ENCODE results near the gene COQ10B. TPM values are rescaled to one million over a fixed set of nuclear protein-coding genes. Genes with fewer than 3 reads are reported as not detected.

The COQ10B gene
- total RNA-seq, result 10 to 100 TPM in 2 of 4 donors, 1 to 10 TPM in 2; 7.4 to 21.5 (median 13.7) TPM

DNA sequence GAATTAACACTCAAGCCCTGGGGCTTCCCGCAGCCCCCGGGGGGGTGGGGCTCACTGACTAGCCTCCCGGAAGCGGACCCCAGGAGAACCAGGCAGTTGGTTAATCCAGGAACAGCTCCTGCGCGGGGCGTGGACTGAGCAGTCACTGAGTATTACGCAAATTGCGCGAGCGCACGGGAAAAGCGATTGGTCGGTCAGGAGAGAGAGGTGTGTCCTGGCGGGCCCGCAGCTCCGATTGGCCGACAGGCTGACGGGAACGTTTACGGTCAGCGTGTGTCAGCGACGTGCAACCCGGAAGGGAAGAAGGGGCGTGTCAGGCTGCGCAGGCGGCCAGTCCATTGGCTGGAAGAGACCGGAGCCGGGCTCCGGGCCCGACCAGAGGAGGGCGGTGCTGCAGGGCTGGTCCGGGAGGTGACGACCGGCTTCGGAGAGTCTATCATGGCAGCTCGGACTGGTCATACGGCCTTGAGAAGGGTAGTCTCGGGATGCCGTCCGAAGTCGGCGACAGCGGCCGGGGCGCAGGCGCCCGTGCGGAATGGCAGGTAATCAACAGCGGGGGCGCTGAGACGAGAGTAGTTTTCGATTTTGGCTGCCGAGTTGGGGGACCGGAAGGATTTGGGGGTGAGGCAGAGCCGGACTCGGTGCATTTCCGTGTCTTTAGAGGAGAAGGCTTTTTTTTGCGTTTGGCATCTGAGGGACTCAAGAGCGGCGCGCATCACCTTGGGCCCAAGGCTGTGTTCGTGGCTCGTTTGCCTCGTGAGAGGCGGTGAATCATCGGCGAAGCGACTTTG is at the start of gene COQ10B:
Gene COQ10B (plus strand): TSS at position 430 of the 791 bp plus-strand sequence. CDS start 9 bp downstream, at position 439.
- Histone ChIP-seq H3K4me1 (peaks cover 11 to 19% of the 10 kb centered on the region in 2 donors), H3K36me3 (no peaks in the 10 kb centered on the region), H3K27me3 (no peaks in the 10 kb centered on the region), H3K4me3 (peak within 1 kb of the TSS; percentile 78 to 94 (median 84)), H3K27ac (peak within 1 kb of the TSS; percentile 93 to 100 (median 98)), H3K9me3 (no peaks in the 10 kb centered on the region)
- intact Hi-C loops (cut with DNase I; ENCODE audit: low total_unique reads) (loop anchor here (1.0 to 5.0 kb wide), 4 partner anchors 18 to 254 kb away; partner anchors contain the start of genes HSPE1, MARS2, MOB4 and SF3B1), in situ Hi-C loops (cut with MboI; ENCODE audit: low sequenced_read_pairs in 4 of 4) (loop anchor here in 1 of 4 donors (10.0 kb wide), 1 partner anchor 51 kb away; the partner anchor contains the start of gene HSPE1)
- TF ChIP-seq, protein P1, sequence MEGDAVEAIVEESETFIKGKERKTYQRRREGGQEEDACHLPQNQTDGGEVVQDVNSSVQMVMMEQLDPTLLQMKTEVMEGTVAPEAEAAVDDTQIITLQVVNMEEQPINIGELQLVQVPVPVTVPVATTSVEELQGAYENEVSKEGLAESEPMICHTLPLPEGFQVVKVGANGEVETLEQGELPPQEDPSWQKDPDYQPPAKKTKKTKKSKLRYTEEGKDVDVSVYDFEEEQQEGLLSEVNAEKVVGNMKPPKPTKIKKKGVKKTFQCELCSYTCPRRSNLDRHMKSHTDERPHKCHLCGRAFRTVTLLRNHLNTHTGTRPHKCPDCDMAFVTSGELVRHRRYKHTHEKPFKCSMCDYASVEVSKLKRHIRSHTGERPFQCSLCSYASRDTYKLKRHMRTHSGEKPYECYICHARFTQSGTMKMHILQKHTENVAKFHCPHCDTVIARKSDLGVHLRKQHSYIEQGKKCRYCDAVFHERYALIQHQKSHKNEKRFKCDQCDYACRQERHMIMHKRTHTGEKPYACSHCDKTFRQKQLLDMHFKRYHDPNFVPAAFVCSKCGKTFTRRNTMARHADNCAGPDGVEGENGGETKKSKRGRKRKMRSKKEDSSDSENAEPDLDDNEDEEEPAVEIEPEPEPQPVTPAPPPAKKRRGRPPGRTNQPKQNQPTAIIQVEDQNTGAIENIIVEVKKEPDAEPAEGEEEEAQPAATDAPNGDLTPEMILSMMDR (IDR thresholded peaks at IDR 0.05 in 4 of 5, conservative IDR thresholded peaks at IDR 0.05 in 1 of 5), result peak in 4 of 5 experiments; percentile 10 to 52 (median 30)
- TF ChIP-seq POLR2A (IDR thresholded peaks at IDR 0.05), result peak; percentile 89 to 91
- peak; percentile 100 for DNase-seq
- peak; percentile 91 to 95 for ATAC-seq

DNA sequence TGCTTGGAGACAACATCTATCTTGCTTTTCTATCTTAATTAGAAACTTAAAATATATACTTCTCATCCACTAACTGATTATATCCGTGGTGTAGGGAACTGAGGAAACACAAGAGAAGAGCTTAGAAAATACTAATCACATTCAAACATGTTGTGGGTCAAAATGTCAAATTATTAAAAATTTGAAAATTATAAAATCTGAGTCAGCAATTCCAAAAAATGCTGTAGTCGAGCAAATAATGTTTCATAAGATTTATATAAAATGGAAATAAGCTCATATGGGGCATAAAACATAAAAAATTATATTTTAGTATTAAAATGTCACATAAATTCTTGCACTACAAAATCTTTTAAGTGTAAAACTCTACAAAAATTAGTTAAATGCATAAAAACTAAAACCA is 47.8 kb upstream of the COQ10B start:
- no peaks in the 10 kb centered on the region for H3K27me3 ChIP-seq
- ATAC-seq (no peak), DNase-seq (no peak)
- intact Hi-C loops (cut with DNase I; ENCODE audit: low total_unique reads) (loop anchor here (10.0 kb wide), 1 partner anchor 631 kb away; no protein-coding TSS in a partner anchor), in situ Hi-C loops (cut with MboI; ENCODE audit: low sequenced_read_pairs in 4 of 4) (loop anchor here in 2 of 4 donors (10.0 to 25.0 kb wide), 2 partner anchors 618 to 631 kb away; partner anchors contain the start of gene GTF3C3 (in 1 of the 2))
- H3K4me3 ChIP-seq, result no peak overlapping the region
- H3K9me3 ChIP-seq, result no peaks in the 10 kb centered on the region
- H3K4me1 ChIP-seq, result no peaks in the 10 kb centered on the region
- TF ChIP-seq, protein P1 (IDR thresholded peaks at IDR 0.05 in 4 of 5, conservative IDR thresholded peaks at IDR 0.05 in 1 of 5), result no peak
- no peak for TF ChIP-seq POLR2A (IDR thresholded peaks at IDR 0.05)
- H3K27ac ChIP-seq, result no peak overlapping the region
- peaks cover 13 to 99% of the 10 kb centered on the region in 2 donors for H3K36me3 ChIP-seq

DNA sequence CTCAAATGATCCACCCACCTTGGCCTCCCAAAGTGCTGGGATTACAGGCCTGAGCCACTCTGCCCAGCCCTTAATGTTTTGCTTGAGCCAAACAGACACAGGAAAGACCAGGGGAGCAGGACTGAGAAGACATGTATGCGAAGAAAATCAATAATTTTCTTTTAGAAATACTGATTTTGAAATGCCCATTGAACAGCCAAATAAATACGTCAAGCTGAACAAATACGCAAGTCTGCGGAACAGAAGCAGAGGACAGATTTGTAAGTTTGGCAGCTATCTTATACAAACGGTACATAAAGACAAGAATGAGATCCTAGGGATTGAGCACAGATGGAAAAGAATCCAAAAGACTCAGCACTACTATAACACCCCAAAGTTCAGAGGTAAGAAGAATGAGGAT is 39.3 kb upstream of the COQ10B start:
- Histone ChIP-seq H3K36me3 (peaks cover 5 to 96% of the 10 kb centered on the region in 2 donors), H3K4me1 (no peaks in the 10 kb centered on the region), H3K27ac (no peak overlapping the region), H3K27me3 (no peaks in the 10 kb centered on the region), H3K9me3 (no peaks in the 10 kb centered on the region), H3K4me3 (no peak overlapping the region)
- intact Hi-C loops (cut with DNase I; ENCODE audit: low total_unique reads), result no loop called here
- DNase-seq, result no peak
- no peak for ATAC-seq
- in situ Hi-C loops (cut with MboI; ENCODE audit: low sequenced_read_pairs in 4 of 4), result loop anchor here in 1 of 4 donors (25.0 kb wide), 1 partner anchor 627 kb away; the partner anchor contains the start of gene GTF3C3
- TF ChIP-seq, protein P1 (IDR thresholded peaks at IDR 0.05 in 4 of 5, conservative IDR thresholded peaks at IDR 0.05 in 1 of 5), result no peak
- TF ChIP-seq POLR2A (IDR thresholded peaks at IDR 0.05), result no peak

DNA sequence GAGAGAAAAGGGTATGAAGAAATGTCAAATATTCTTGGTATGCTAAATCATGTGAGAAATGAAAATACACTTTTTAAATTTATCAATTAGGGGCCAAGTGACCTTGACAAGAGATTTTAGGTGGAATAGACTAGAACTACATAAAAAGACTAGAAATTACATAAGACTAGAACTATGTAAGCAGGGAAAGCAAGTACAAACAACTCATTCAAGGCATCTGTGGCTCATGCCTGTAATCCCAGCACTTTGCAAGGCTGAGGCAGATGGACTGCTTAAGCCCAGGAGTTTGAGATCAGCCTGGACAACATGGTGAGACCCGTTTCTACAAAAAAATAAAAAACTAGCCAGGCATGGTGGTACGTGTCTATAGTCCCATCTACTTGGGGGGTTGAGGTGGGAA is 38.8 kb upstream of the COQ10B start:
- no peaks in the 10 kb centered on the region for H3K27me3 ChIP-seq

More for the DNA sequence above, 38.8 kb upstream of the COQ10B start:
- Histone ChIP-seq H3K9me3 (no peaks in the 10 kb centered on the region), H3K4me1 (no peaks in the 10 kb centered on the region), H3K36me3 (peaks cover 5 to 96% of the 10 kb centered on the region in 2 donors), H3K27ac (no peak overlapping the region), H3K4me3 (no peak overlapping the region)
- TF ChIP-seq, protein P1 (IDR thresholded peaks at IDR 0.05 in 4 of 5, conservative IDR thresholded peaks at IDR 0.05 in 1 of 5), result no peak
- TF ChIP-seq POLR2A (IDR thresholded peaks at IDR 0.05), result no peak
- DNase-seq (no peak), ATAC-seq (no peak)
- intact Hi-C loops (cut with DNase I; ENCODE audit: low total_unique reads), result no loop called here
- in situ Hi-C loops (cut with MboI; ENCODE audit: low sequenced_read_pairs in 4 of 4), result loop anchor here in 1 of 4 donors (25.0 kb wide), 1 partner anchor 627 kb away; the partner anchor contains the start of gene GTF3C3
